ENCODE results near the gene DYNC2I2. TPM values are rescaled to one million over a fixed set of nuclear protein-coding genes. Genes with fewer than 3 reads are reported as not detected.

DYNC2I2 gene
- total RNA-seq, 1 donor from 2014 or later, result 31.8 TPM

DNA sequence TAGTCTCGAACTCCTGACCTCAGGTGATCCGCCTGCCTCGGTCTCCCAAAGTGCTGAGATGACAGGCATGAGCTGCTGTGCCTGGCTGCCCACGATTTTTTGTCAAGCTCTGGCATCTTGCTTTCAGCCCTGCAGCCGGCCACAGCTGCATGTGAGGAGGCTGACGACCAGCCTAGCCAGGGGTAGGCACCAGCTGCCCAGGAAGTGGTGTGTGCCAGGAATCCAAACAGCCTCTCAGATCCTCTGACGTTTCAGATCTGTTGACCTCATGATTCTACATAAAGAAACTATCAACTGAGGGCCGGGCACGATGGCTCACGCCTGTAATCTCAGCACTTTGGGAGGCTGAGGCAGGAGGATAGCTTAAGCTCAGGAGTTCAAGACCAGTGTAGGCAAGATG, 19.0 kb downstream of the DYNC2I2 start:
- no peak overlapping the region for H3K27ac ChIP-seq (ENCODE audit: low read depth, low read length)

GRCh38 chr9:128636556-128637530, 19.8 kb downstream of the DYNC2I2 start:
- H3K27ac ChIP-seq (ENCODE audit: low read depth, low read length), result no peak overlapping the region
- H3K27me3 ChIP-seq (ENCODE audit: control insufficient read depth in 3 of 3, insufficient read depth in 3 of 3, low read length in 3 of 3), result no peaks in the 10 kb centered on the region
- H3K9ac ChIP-seq (ENCODE audit: low read depth in 1 of 3, low read length in 3 of 3), result peak overlapping the region in 1 of 3 donors; percentile 33
- H3K4me1 ChIP-seq (ENCODE audit: control insufficient read depth in 3 of 3, insufficient read depth in 3 of 3, low read length in 3 of 3), result peaks cover 15 to 19% (median 19%) of the 10 kb centered on the region in 3 donors
- peaks cover 21 to 27% (median 25%) of the 10 kb centered on the region in 3 donors for H3K36me3 ChIP-seq (ENCODE audit: control insufficient read depth in 3 of 3, insufficient read depth in 3 of 3, low read length in 3 of 3)
- H3K4me3 ChIP-seq (ENCODE audit: low read length in 3 of 3), result no peak overlapping the region
- no peaks in the 10 kb centered on the region for H3K9me3 ChIP-seq (ENCODE audit: control insufficient read depth in 3 of 3, low read length in 3 of 3)

More for the DNA sequence above, 19.0 kb downstream of the DYNC2I2 start:
- Histone ChIP-seq H3K4me3 (ENCODE audit: low read length in 3 of 3) (no peak overlapping the region), H3K27me3 (ENCODE audit: control insufficient read depth in 3 of 3, insufficient read depth in 3 of 3, low read length in 3 of 3) (no peaks in the 10 kb centered on the region), H3K9ac (ENCODE audit: low read depth in 1 of 3, low read length in 3 of 3) (no peak overlapping the region), H3K4me1 (ENCODE audit: control insufficient read depth in 3 of 3, insufficient read depth in 3 of 3, low read length in 3 of 3) (peaks cover 15 to 19% (median 19%) of the 10 kb centered on the region in 3 donors), H3K36me3 (ENCODE audit: control insufficient read depth in 3 of 3, insufficient read depth in 3 of 3, low read length in 3 of 3) (peaks cover 12 to 19% (median 17%) of the 10 kb centered on the region in 3 donors), H3K9me3 (ENCODE audit: control insufficient read depth in 3 of 3, low read length in 3 of 3) (no peaks in the 10 kb centered on the region)

DNA sequence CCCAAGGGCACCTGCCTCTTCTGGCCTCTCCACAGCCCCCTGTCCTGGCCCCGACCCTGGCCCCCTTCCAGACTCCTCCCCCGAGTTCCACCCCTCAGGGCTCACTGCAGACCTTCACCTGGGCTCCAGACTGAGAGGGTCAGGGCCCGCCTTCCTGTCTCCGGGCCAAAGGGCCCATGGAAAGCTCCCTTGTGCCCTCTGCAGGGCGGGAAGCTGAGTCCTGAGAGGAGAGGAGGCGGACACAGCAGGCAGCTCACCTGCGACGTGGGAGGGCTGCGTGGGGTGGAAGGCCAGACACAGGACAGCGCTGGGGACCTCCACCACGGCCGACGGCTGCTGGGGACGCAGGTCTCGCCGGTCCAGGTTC, 20.6 kb downstream of the DYNC2I2 start:
- no peaks in the 10 kb centered on the region for H3K9me3 ChIP-seq (ENCODE audit: control insufficient read depth in 3 of 3, low read length in 3 of 3)
- H3K4me1 ChIP-seq (ENCODE audit: control insufficient read depth in 3 of 3, insufficient read depth in 3 of 3, low read length in 3 of 3), result peaks cover 15 to 19% (median 19%) of the 10 kb centered on the region in 3 donors
- peak overlapping the region; percentile 69 for H3K27ac ChIP-seq (ENCODE audit: low read depth, low read length)
- peaks cover 25 to 28% (median 27%) of the 10 kb centered on the region in 3 donors for H3K36me3 ChIP-seq (ENCODE audit: control insufficient read depth in 3 of 3, insufficient read depth in 3 of 3, low read length in 3 of 3)
- peak overlapping the region in 1 of 3 donors; percentile 62 for H3K9ac ChIP-seq (ENCODE audit: low read depth in 1 of 3, low read length in 3 of 3)
- no peaks in the 10 kb centered on the region for H3K27me3 ChIP-seq (ENCODE audit: control insufficient read depth in 3 of 3, insufficient read depth in 3 of 3, low read length in 3 of 3)
- no peak overlapping the region for H3K4me3 ChIP-seq (ENCODE audit: low read length in 3 of 3)

GRCh38 chr9:128635266-128636023, 21.2 kb downstream of the DYNC2I2 start:
- Histone ChIP-seq H3K4me3 (ENCODE audit: low read length in 3 of 3) (peak overlapping the region in 2 of 3 donors; percentile 9 to 29), H3K36me3 (ENCODE audit: control insufficient read depth in 3 of 3, insufficient read depth in 3 of 3, low read length in 3 of 3) (peaks cover 24 to 28% (median 27%) of the 10 kb centered on the region in 3 donors), H3K9ac (ENCODE audit: low read depth in 1 of 3, low read length in 3 of 3) (peak overlapping the region in 1 of 3 donors; percentile 62), H3K4me1 (ENCODE audit: control insufficient read depth in 3 of 3, insufficient read depth in 3 of 3, low read length in 3 of 3) (peaks cover 15 to 19% (median 19%) of the 10 kb centered on the region in 3 donors), H3K27me3 (ENCODE audit: control insufficient read depth in 3 of 3, insufficient read depth in 3 of 3, low read length in 3 of 3) (no peaks in the 10 kb centered on the region), H3K27ac (ENCODE audit: low read depth, low read length) (peak overlapping the region; percentile 69), H3K9me3 (ENCODE audit: control insufficient read depth in 3 of 3, low read length in 3 of 3) (no peaks in the 10 kb centered on the region)

GRCh38 chr9:128634651-128635262, 21.9 kb downstream of the DYNC2I2 start:
- H3K9ac ChIP-seq (ENCODE audit: low read depth in 1 of 3, low read length in 3 of 3), result peak overlapping the region; percentile 32 to 63 (median 33)
- H3K36me3 ChIP-seq (ENCODE audit: control insufficient read depth in 3 of 3, insufficient read depth in 3 of 3, low read length in 3 of 3), result peaks cover 25 to 33% (median 31%) of the 10 kb centered on the region in 3 donors
- H3K9me3 ChIP-seq (ENCODE audit: control insufficient read depth in 3 of 3, low read length in 3 of 3), result no peaks in the 10 kb centered on the region
- H3K4me3 ChIP-seq (ENCODE audit: low read length in 3 of 3), result peak overlapping the region in 1 of 3 donors; percentile 29
- H3K4me1 ChIP-seq (ENCODE audit: control insufficient read depth in 3 of 3, insufficient read depth in 3 of 3, low read length in 3 of 3), result peaks cover 17 to 22% (median 19%) of the 10 kb centered on the region in 3 donors
- H3K27me3 ChIP-seq (ENCODE audit: control insufficient read depth in 3 of 3, insufficient read depth in 3 of 3, low read length in 3 of 3), result no peaks in the 10 kb centered on the region
- peak overlapping the region; percentile 30 for H3K27ac ChIP-seq (ENCODE audit: low read depth, low read length)

GRCh38 chr9:128634111-128634510, 22.5 kb downstream of the DYNC2I2 start:
- Histone ChIP-seq H3K4me1 (ENCODE audit: control insufficient read depth in 3 of 3, insufficient read depth in 3 of 3, low read length in 3 of 3) (peaks cover 23 to 29% (median 25%) of the 10 kb centered on the region in 3 donors), H3K36me3 (ENCODE audit: control insufficient read depth in 3 of 3, insufficient read depth in 3 of 3, low read length in 3 of 3) (peaks cover 32 to 37% (median 37%) of the 10 kb centered on the region in 3 donors), H3K9ac (ENCODE audit: low read depth in 1 of 3, low read length in 3 of 3) (peak overlapping the region in 1 of 3 donors; percentile 32), H3K4me3 (ENCODE audit: low read length in 3 of 3) (no peak overlapping the region), H3K27ac (ENCODE audit: low read depth, low read length) (no peak overlapping the region), H3K9me3 (ENCODE audit: control insufficient read depth in 3 of 3, low read length in 3 of 3) (no peaks in the 10 kb centered on the region), H3K27me3 (ENCODE audit: control insufficient read depth in 3 of 3, insufficient read depth in 3 of 3, low read length in 3 of 3) (no peaks in the 10 kb centered on the region)

- Histone ChIP-seq H3K9ac (ENCODE audit: low read depth in 1 of 3, low read length in 3 of 3) (no peak overlapping the region), H3K36me3 (ENCODE audit: control insufficient read depth in 3 of 3, insufficient read depth in 3 of 3, low read length in 3 of 3) (peaks cover 32 to 38% (median 37%) of the 10 kb centered on the region in 3 donors), H3K27ac (ENCODE audit: low read depth, low read length) (no peak overlapping the region), H3K4me3 (ENCODE audit: low read length in 3 of 3) (no peak overlapping the region), H3K9me3 (ENCODE audit: control insufficient read depth in 3 of 3, low read length in 3 of 3) (no peaks in the 10 kb centered on the region), H3K4me1 (ENCODE audit: control insufficient read depth in 3 of 3, insufficient read depth in 3 of 3, low read length in 3 of 3) (peaks cover 29 to 34% (median 30%) of the 10 kb centered on the region in 3 donors), H3K27me3 (ENCODE audit: control insufficient read depth in 3 of 3, insufficient read depth in 3 of 3, low read length in 3 of 3) (no peaks in the 10 kb centered on the region)
Measured at GRCh38 chr9:128633601-128634000, 23.0 kb downstream of the DYNC2I2 start.

GRCh38 chr9:128633057-128633456, 23.6 kb downstream of the DYNC2I2 start:
- no peak overlapping the region for H3K4me3 ChIP-seq (ENCODE audit: low read length in 3 of 3)
- no peak overlapping the region for H3K27ac ChIP-seq (ENCODE audit: low read depth, low read length)
- H3K9ac ChIP-seq (ENCODE audit: low read depth in 1 of 3, low read length in 3 of 3), result no peak overlapping the region
- peaks cover 34 to 39% (median 35%) of the 10 kb centered on the region in 3 donors for H3K4me1 ChIP-seq (ENCODE audit: control insufficient read depth in 3 of 3, insufficient read depth in 3 of 3, low read length in 3 of 3)
- peaks cover 32 to 38% (median 37%) of the 10 kb centered on the region in 3 donors for H3K36me3 ChIP-seq (ENCODE audit: control insufficient read depth in 3 of 3, insufficient read depth in 3 of 3, low read length in 3 of 3)
- H3K27me3 ChIP-seq (ENCODE audit: control insufficient read depth in 3 of 3, insufficient read depth in 3 of 3, low read length in 3 of 3), result no peaks in the 10 kb centered on the region
- no peaks in the 10 kb centered on the region for H3K9me3 ChIP-seq (ENCODE audit: control insufficient read depth in 3 of 3, low read length in 3 of 3)

- Histone ChIP-seq H3K27me3 (ENCODE audit: control insufficient read depth in 3 of 3, insufficient read depth in 3 of 3, low read length in 3 of 3) (no peaks in the 10 kb centered on the region), H3K4me3 (ENCODE audit: low read length in 3 of 3) (no peak overlapping the region), H3K4me1 (ENCODE audit: control insufficient read depth in 3 of 3, insufficient read depth in 3 of 3, low read length in 3 of 3) (peaks cover 39 to 45% (median 41%) of the 10 kb centered on the region in 3 donors), H3K9ac (ENCODE audit: low read depth in 1 of 3, low read length in 3 of 3) (no peak overlapping the region), H3K27ac (ENCODE audit: low read depth, low read length) (no peak overlapping the region), H3K9me3 (ENCODE audit: control insufficient read depth in 3 of 3, low read length in 3 of 3) (no peaks in the 10 kb centered on the region), H3K36me3 (ENCODE audit: control insufficient read depth in 3 of 3, insufficient read depth in 3 of 3, low read length in 3 of 3) (peaks cover 35 to 42% (median 38%) of the 10 kb centered on the region in 3 donors)
Measured at GRCh38 chr9:128632486-128632885, 24.2 kb downstream of the DYNC2I2 start.
